GM12891 (cell line): ENCODE data around the gene NFKBIB.
A peak's percentile ranks its signal among the peaks of the same experiment; 100 is the strongest.

Source experiments
- DNase-seq: peaks from one replicate; pipeline ENCODE4 v3.0.0; 2011; ENCODE audit warnings: low spot score; ENCODE audit not compliant: insufficient read length
- FAIRE-seq: peaks from 2 replicates; lab custom pipeline; 2011; peaks lifted over from hg19 to GRCh38; lab: Jason Lieb, UNC
- PAX5 ChIP-seq: IDR thresholded peaks from 2 replicates; pipeline ENCODE4 v1.6.1; 2011; ENCODE audit warnings: low read length, moderate library complexity, mild to moderate bottlenecking; ENCODE audit not compliant: insufficient read depth, severe bottlenecking
- POLR2A ChIP-seq: IDR thresholded peaks from 2 replicates; pipeline ENCODE4 v1.6.1; 2011; ENCODE audit warnings: low read depth, low read length, control low read depth
- POLR2AphosphoS5 ChIP-seq: IDR thresholded peaks from 2 replicates; pipeline ENCODE4 v1.6.1; 2011; ENCODE audit warnings: low read depth, low read length, control low read depth
- POU2F2 ChIP-seq: IDR thresholded peaks from 2 replicates; pipeline ENCODE4 v1.6.1; 2011; ENCODE audit warnings: low read depth, mild to moderate bottlenecking, control low read depth, low read length, moderate library complexity
- SPI1 ChIP-seq: IDR thresholded peaks from 2 replicates; pipeline ENCODE4 v1.6.1; 2011; ENCODE audit warnings: low read depth, low read length, control low read depth
- TAF1 ChIP-seq: IDR thresholded peaks from 2 replicates; pipeline ENCODE4 v1.6.1; 2011; ENCODE audit warnings: low read depth, low read length, control low read depth

NFKBIB gene

DNA sequence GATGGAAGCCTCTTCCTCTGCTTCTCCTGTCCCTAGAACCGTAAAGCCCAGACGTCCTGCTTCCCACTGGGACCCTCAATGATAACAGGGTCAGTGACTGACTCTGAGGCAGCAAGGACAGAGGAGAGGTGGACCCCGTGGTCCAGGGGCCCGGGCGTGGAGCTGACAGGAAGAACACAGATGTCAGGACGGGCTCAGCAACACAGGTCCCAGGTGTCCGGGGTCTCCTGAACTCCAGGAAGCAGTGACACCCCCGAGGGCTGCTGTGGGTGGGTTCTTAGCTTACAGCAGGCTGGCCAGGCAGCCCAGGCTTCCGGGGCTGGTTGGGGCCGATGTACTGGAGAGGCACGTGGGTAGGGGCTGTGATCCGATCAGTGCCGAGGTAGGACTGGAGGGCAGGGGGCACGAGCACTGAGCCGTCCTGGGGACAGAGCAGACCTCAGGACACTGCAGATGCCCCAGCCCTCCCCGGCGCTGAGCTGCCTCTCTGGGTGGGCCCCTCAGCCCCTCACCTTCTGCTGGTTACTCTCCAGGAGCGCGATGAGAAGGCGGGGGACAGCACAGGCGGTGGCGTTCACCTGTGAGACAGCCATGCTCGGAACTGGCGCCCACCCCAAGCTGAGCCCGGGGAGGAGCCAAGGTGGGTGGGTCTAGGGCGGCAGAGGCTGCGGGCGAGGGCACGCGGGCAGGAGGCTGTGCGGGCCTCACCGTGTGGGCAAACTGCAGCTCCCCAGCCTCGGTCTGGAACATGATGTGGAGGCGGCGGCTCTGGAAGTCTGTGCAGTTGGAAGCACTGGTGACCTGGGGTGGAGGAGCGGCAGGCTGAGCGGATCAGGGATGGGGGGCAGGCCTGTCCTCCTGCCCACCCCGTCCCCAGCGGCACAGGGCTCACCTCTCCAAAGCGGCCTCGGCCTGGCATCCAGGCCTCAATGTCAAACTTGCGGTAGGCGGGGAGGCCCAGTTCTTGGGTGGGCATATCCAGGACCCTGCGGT is 15.9 kb downstream of the NFKBIB start:
- no peak for TF ChIP-seq POLR2AphosphoS5
- no peak for TF ChIP-seq SPI1
- no peak for TF ChIP-seq PAX5
- TF ChIP-seq POU2F2 = no peak
- no peak for TF ChIP-seq POLR2A
- TF ChIP-seq TAF1 = no peak
- FAIRE-seq (no peak), DNase-seq (no peak)

GRCh38 chr19:38917516-38917915 is 17.7 kb downstream of the NFKBIB start:
- TF ChIP-seq POLR2AphosphoS5 (no peak), SPI1 (no peak), POLR2A (no peak), POU2F2 (no peak), TAF1 (no peak)
- FAIRE-seq (no peak), DNase-seq (no peak)

DNA sequence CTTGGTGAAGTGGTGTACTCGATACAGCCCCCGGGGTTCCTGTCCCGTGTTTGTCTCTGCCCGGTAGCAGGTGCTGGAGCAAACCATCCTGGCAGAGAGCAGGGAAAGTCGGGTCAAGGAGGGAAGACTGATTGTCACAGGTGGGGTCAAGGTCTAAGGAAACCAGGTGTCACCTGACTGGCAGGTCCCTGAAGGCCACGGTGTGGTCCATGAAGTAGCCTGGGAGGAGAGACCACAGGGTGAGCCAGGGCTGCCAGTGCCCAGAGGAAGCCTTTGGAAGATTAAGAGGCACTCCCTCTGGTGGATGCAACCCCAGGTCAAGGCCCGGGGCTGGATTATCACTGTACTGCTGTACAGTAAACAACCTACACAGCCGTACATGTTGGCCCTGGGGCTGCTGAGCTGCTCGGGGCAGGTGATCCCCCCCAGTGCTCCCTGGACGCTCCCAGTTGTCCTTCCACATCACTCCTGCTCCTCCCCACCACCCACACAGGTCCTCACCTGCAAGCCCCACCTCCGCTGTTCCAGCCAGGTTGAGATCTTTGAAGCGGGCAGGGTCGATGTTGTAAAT is 18.2 kb downstream of the NFKBIB start:
- no peak for TF ChIP-seq SPI1
- TF ChIP-seq POLR2AphosphoS5 = no peak
- no peak for TF ChIP-seq TAF1
- TF ChIP-seq POU2F2 = no peak
- no peak for TF ChIP-seq PAX5
- no peak for TF ChIP-seq POLR2A
- DNase-seq (no peak), FAIRE-seq (no peak)

DNA sequence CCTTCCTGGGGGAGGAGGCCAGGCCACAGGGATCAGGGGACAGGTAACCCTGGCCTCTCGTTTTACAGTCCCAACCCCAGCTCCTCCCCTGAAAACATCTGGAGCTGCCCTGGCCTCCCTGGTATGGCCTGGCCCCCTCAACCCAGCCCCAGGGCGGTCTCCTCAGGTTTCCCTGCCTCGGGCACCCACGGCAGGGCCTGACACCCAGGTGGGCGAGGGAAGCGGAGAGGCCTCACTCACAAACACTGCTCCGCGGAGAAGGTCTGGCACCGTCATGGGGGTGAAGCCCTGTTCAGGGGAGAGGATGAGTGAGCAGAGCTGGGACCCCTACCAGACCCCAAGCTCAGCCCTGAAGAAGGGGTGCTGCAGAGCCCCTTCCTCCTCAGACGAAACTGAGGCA is 18.8 kb downstream of the NFKBIB start:
- DNase-seq (no peak), FAIRE-seq (no peak)
- no peak for TF ChIP-seq POLR2A
- no peak for TF ChIP-seq PAX5
- TF ChIP-seq TAF1 = no peak
- TF ChIP-seq POU2F2 = no peak
- TF ChIP-seq SPI1 = no peak
- no peak for TF ChIP-seq POLR2AphosphoS5

- DNase-seq (no peak), FAIRE-seq (no peak)
- no peak for TF ChIP-seq POLR2A
- no peak for TF ChIP-seq POLR2AphosphoS5
- no peak for TF ChIP-seq SPI1
- no peak for TF ChIP-seq POU2F2
- no peak for TF ChIP-seq TAF1
- TF ChIP-seq PAX5 = no peak
Measured at GRCh38 chr19:38919837-38920601, 20.2 kb downstream of the NFKBIB start.

DNA sequence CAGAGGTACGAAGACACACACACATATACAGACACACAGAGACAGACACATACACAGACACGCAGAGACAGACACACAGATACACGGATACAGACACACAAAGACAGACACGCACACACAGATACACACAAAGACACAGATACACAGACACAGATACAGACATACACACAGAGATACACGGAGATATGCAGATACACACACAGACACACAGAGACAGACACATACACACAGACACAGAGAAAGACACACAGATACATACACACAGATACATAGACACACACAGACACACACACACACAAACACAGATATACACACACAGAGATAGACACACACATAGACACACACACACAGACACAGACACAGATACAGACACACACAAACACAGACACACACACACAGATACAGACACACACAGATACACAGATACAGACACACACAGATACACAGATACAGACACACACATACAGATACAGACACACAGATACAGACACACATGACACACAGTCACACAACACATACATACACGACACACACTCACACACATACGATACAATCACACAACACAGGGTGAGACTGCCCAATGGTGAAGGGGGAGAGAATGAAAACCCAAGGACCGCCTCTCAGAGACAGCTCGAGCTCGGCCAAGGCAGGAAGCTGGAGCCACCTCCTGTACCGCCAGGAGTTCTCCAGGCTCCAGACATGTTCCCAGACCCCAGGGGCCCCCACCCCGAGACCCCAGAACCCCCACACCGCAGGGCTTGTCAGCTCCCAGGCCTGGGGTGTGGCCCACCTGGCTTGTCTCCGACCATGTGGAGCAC is 21.0 kb downstream of the NFKBIB start:
- FAIRE-seq (peak; percentile 73), DNase-seq (no peak)
- peak; percentile 5; the same call in 1 of the 2 replicates for TF ChIP-seq POLR2AphosphoS5
- TF ChIP-seq PAX5 = no peak
- no peak for TF ChIP-seq SPI1

DNA sequence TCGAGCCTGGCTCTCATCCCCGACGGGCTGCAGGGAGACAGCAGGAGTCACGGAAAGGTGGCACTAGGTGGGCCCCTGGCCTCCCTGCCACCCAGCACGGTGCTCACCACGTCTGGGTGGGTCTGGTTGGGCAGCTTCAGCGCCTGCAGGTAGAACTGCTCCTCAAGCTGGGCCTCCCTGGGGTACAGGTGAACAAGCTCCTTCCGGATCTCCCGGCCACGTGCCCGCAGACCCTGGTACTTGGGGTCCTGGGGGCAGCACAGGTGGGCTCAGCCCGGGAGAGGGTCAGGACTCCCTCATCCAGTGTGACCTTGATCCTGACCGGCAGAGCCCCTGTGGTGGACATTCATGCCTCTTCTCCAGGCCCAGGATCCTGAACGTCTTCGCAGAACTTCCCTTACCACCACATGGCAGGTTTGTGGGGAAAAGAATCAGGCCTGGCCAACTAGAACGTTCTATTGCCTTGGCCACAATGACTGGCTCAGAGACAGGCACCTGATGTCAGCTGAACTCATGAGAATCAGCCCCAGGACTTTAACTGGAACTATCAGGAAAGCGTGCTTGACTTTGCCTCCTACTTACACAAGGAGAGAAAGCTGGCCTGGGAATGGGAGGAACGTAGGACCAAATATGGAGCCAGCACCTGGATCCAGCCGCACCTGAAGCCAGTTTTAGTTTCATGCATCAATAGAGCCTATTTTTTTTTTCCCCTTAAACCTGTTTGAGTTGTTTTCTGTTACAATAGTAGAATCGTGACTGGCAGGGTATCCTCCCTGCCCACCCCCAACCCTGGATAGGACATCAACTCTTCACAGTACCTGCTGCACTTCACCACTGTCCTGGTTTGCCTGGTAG is 21.9 kb downstream of the NFKBIB start:
- no peak for FAIRE-seq
- TF ChIP-seq POLR2A (no peak), TAF1 (no peak), PAX5 (no peak), POU2F2 (no peak)
- DNase-seq = no peak

DNA sequence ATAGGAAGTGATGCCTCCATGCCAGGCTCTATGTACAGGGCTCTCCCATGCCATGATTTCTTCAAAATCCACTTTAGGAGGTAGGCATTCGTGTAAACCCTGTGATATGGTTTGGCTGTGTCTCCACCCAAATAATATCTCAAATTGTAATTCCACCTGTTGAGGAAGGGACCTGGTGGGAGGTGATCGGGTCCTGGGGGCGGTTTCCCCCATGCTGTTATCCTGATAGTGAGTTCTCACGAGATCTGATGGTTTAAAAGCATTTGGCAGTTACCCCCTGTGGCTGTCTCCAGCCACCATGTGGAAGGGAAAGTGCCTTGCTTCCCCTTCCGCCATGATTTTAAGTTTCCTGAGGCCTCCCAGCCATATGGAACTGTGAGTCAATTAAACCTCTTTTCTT is 22.7 kb downstream of the NFKBIB start:
- TF ChIP-seq TAF1 = no peak
- TF ChIP-seq POLR2AphosphoS5 = no peak
- TF ChIP-seq POLR2A = no peak
- TF ChIP-seq POU2F2 = no peak
- TF ChIP-seq SPI1 = no peak
- TF ChIP-seq PAX5 = no peak
- no peak for FAIRE-seq

More for the DNA sequence above, 22.7 kb downstream of the NFKBIB start:
- DNase-seq = no peak
